Prostate gland (tissue), 2 donors: ENCODE measurements around the gene TMEM119.

ENCODE experiments used
- POLR2AphosphoS5 ChIP-seq: sonication (generic); formaldehyde crosslinking; IDR thresholded peaks from one replicate; pipeline ENCODE4 v1.6.1; 2017; ENCODE audit warnings: antibody characterized with exemption
- TF ChIP-seq, protein P1 (sequence below), 4 experiments: fragments of 200-600 bp in 2 of 4; fragments of 450-650 bp in 2 of 4; sonication (generic) in 2 of 4; IDR thresholded peaks; 1 replicate in 3 of 4; 2 replicates in 1 of 4; pipeline ENCODE4 v1.5.1; 2016 to 2019; ENCODE audit warnings: antibody characterized with exemption in 4 of 4, mild to moderate bottlenecking in 2 of 4, moderate library complexity in 2 of 4

GRCh38 chr12:108614639-108615038 lies 16.8 kb upstream of the TMEM119 start:
- no peak for TF ChIP-seq POLR2AphosphoS5
- TF ChIP-seq, protein P1, sequence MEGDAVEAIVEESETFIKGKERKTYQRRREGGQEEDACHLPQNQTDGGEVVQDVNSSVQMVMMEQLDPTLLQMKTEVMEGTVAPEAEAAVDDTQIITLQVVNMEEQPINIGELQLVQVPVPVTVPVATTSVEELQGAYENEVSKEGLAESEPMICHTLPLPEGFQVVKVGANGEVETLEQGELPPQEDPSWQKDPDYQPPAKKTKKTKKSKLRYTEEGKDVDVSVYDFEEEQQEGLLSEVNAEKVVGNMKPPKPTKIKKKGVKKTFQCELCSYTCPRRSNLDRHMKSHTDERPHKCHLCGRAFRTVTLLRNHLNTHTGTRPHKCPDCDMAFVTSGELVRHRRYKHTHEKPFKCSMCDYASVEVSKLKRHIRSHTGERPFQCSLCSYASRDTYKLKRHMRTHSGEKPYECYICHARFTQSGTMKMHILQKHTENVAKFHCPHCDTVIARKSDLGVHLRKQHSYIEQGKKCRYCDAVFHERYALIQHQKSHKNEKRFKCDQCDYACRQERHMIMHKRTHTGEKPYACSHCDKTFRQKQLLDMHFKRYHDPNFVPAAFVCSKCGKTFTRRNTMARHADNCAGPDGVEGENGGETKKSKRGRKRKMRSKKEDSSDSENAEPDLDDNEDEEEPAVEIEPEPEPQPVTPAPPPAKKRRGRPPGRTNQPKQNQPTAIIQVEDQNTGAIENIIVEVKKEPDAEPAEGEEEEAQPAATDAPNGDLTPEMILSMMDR (IDR thresholded peaks at IDR 0.05): no peak
